ENCODE data around the gene FYN.

The FYN gene

GRCh38 chr6:111625461-111626391 is 247.5 kb downstream of the FYN start:
- DNase-seq (ENCODE audit: low read depth), result no peak

DNA sequence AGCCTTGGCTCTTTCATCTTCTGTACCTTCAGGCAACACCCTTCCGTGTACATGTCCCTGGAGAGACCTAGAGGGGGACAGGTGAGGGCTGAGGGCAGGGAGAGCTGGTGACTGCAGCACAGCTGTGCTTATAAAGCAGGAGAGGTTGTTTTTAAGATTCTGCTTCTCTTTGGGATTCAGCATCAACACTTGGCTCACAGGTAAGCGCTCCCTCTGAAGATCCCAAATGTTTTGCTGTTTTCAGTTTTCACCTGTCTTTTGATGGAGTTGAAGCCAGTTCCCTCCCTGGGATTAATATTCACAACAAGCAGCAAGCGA is 248.2 kb downstream of the FYN start:
- no peak for DNase-seq (ENCODE audit: low read depth)

DNA sequence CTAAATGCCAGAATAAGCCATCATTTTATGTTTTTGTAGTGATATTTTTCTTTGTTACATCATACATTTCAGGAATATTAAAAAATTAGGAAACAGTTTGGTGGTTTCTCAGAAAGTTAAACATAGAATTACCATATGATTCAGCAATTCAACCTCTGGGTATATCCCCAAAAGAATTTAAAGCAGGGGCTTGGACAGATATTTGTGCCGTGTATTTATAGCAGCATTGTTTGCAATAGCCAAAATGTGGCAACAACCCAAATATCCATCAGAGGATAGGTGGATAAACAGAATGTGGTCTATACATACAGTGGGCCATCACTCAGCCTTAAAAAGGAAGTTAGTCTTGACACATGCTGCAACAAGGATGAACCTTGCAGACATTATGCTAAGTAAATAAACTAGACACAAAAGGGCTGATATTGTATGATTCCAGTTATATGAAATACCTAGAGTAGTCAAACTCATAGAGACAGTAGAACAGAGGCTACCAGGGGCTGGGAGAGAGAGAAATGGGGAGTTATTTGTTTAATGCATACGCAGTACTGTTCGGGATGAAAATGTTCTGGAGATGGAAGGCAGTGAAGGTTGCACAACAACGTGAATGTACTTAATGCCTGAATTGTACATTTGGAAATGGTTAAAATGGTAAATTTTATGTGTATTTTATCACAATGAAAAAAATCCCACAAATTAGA is 248.7 kb downstream of the FYN start:
- no peak for DNase-seq (ENCODE audit: low read depth)

GRCh38 chr6:111623046-111623718 is 250.1 kb downstream of the FYN start:
- DNase-seq (ENCODE audit: low read depth), result no peak

DNA sequence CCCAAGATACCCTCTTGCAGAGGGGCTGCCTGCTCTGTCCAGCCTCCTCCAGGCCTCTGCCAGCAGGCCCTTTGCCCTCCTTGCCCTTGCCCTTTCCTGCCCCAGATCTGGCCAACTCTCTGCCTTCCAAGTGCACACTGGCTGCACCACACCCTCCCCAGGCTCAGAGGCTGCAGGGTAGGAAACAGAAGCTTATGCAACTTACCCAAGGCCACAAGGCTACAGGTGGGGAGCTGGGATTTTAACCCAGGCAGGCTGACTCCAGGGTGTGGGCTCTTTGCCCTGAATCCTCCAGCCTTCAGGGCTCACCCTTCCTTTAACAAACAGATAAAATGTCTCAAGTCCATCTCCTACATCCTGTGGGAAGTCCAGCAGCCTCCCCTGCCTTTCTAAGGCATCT is 253.1 kb downstream of the FYN start:
- no peak for DNase-seq (ENCODE audit: low read depth)

- no peak for DNase-seq (ENCODE audit: low read depth)
Observed at GRCh38 chr6:111618407-111618806, 254.8 kb downstream of the FYN start.

DNA sequence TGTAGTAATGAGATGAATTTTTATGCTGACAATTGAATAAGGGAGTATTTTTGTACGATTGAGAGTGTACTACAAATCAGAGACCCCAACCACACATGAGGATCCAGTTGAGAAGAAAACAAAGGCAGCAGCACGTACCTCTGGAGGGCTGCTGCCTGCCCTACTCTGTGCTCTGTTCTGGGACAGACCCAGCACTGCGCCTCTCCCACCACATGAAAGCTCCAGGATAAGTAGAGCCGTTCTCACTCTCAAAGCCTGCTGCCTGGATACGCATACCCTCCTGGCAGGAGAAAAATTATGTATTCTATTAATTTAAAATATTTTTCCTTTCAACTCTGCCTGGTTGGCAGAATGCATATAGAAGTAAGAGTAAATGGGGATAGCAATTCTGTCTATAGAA is 256.1 kb downstream of the FYN start:
- no peak for DNase-seq (ENCODE audit: low read depth)

GRCh38 chr6:111615916-111616612 is 257.2 kb downstream of the FYN start:
- DNase-seq (ENCODE audit: low read depth), result no peak

GRCh38 chr6:111614833-111615582 is 258.2 kb downstream of the FYN start:
- no peak for DNase-seq (ENCODE audit: low read depth)

GRCh38 chr6:111612379-111612778 is 260.9 kb downstream of the FYN start:
- DNase-seq (ENCODE audit: low read depth), result no peak

- DNase-seq (ENCODE audit: low read depth), result no peak
Observed at GRCh38 chr6:111610548-111611172, 262.6 kb downstream of the FYN start.
